H1 (cell line): ENCODE results near the gene P2RX2. TPM values are rescaled to one million over a fixed set of nuclear protein-coding genes. Genes with fewer than 3 reads are reported as not detected.

Experiments
- CBX5 ChIP-seq: fragments of 300-800, 300-1000 bp; sonication (generic); IDR thresholded peaks from 2 replicates; pipeline ENCODE4 v1.7.1; 2016; ENCODE audit warnings: antibody characterized with exemption, low read length, low read depth
- HDAC6 ChIP-seq: IDR thresholded peaks from one replicate; pipeline ENCODE4 v1.7.1; 2012; ENCODE audit warnings: low read depth, mild to moderate bottlenecking, inconsistent platforms, low read length, moderate library complexity
- RAD21 ChIP-seq, 2 experiments: IDR thresholded peaks in 1 of 2; conservative IDR thresholded peaks in 1 of 2; 2 replicates each; pipeline ENCODE4 v1.6.1; 2011; ENCODE audit warnings: low read depth in 2 of 2, low read length in 2 of 2, improper control_type of control experiment in 1 of 2, inconsistent platforms in 1 of 2, mild to moderate bottlenecking in 1 of 2, moderate library complexity in 1 of 2
- SP1 ChIP-seq: IDR thresholded peaks from 2 replicates; pipeline ENCODE4 v1.6.1; 2011; ENCODE audit warnings: low read depth, low read length
- SUZ12 ChIP-seq: fragments of 200-600 bp; sonication (generic); IDR thresholded peaks from 2 replicates; pipeline ENCODE4 v1.6.1; 2012; ENCODE audit warnings: mild to moderate bottlenecking, inconsistent platforms, low read length, moderate library complexity, mixed read lengths
- TCF12 ChIP-seq: IDR thresholded peaks from 2 replicates; pipeline ENCODE4 v1.6.1; 2011; ENCODE audit warnings: low read depth, mild to moderate bottlenecking, low read length
- polyA plus RNA-seq, 7 experiments: library from polyadenylated mRNA; depleted of rRNA in 3 of 7; stranded (reverse) in 5 of 7; unstranded in 2 of 7; fragments of >200 nt in 5 of 7; fragments of 200-250 nt in 2 of 7; gene quantifications; 1 replicate in 5 of 7; 2 replicates in 1 of 7; 4 replicates in 1 of 7; pipeline versions ENCODE4 v1.2.1 to v1.2.3, GENCODE V29; 2011 to 2013; ENCODE audit warnings: missing spikeins in 2 of 7, mixed read lengths in 2 of 7
- total RNA-seq: library from RNA; stranded (reverse); fragmentation: NEBNext Ultra II Directional; extraction: Animal tissue kit (Norgen Biotek cat#: 25700); gene quantifications from 2 replicates; pipeline ENCODE4 v1.2.1, GENCODE V29; 2021

Gene P2RX2
- total and polyA plus RNA-seq, 2 of the 8 experiments (the other 6 are each of a cell fraction or from before 2014, with no cell fraction given) = 0.84 to 2.2 TPM

DNA sequence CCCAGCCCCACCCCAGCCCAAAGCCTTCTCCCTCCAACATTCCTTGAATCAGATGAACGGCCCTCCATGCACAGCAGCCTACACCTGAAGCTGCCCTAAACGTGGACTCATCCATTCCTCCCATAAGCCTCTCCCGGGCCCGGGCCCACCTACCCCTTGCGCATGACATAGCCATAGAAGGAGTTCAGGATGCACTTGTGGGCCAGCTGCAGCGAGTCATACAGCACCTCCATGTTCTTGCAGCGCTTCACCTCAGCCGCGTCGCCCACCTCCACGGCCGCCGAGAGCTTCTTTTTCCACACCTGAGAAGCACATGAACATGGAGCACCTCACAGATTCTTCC is 46.5 kb downstream of the P2RX2 start (continued):
- TF ChIP-seq TCF12 (no peak), HDAC6 (no peak), SUZ12 (no peak), CBX5 (no peak), RAD21 (IDR thresholded peaks at IDR 0.05 in 1 of 2, conservative IDR thresholded peaks at IDR 0.05 in 1 of 2; ENCODE audit: low read depth in 2 of 2, low read length in 2 of 2) (no peak), SP1 (no peak)
